Activated T-helper 2 cell treated with anti-CD3 and anti-CD28 coated beads, Interferon-gamma antibody, Interleukin-2, Interleukin-4, amounts not matched to agents 10 μg/mL and 5 μg/mL and 100 μg/mL, durations not matched to agents 14 hours and 24 hours and 36 hours (primary cell): ENCODE results near the gene TMEM120A. TPM values are rescaled to one million over a fixed set of nuclear protein-coding genes. Genes with fewer than 3 reads are reported as not detected.

Experiments used
- total RNA-seq: library from RNA; stranded (reverse); gene quantifications from 2 replicates; pipeline ENCODE4 v1.2.3, GENCODE V29; 2022

The TMEM120A gene
- total RNA-seq, 1 donor from 2014 or later = 63.7 TPM

Other genes with a start within 250 kb of the TMEM120A start
- 0.89 TPM in 1 of 2 replicates, not detected in the other for gene CCL26, start 222.4 kb downstream of the TMEM120A start, total RNA-seq
- gene CCL24, start 180.8 kb downstream of the TMEM120A start, total RNA-seq = not detected in 2 replicates
- gene RHBDD2, start 115.6 kb downstream of the TMEM120A start, total RNA-seq = 139 and 143 TPM in 2 replicates
- gene POR, start 79.4 kb downstream of the TMEM120A start, total RNA-seq = 105 and 106 TPM in 2 replicates
- 27.7 and 36.1 TPM in 2 replicates for gene STYXL1, start 53.4 kb upstream of the TMEM120A start, total RNA-seq
- gene MDH2, start 53.5 kb upstream of the TMEM120A start, total RNA-seq = 268 and 285 TPM in 2 replicates
- 0.11 and 0.23 TPM in 2 replicates for gene SRRM3, start 207.3 kb upstream of the TMEM120A start, total RNA-seq